Mucosa of rectum (tissue), 2 donors: ENCODE measurements around the gene SYT1.

Source experiments
- H3K27ac ChIP-seq, 2 donors: one replicate each; pipeline ENCODE4 v1.7.0; 2013; ENCODE audit warnings: inconsistent platforms in 2 of 2, low read depth in 2 of 2, low read length in 2 of 2
- H3K27me3 ChIP-seq, 2 donors: one replicate each; pipeline ENCODE4 v1.7.0; 2013; ENCODE audit warnings: low read length in 2 of 2; ENCODE audit not compliant: control insufficient read depth in 2 of 2, insufficient read depth in 2 of 2
- H3K36me3 ChIP-seq, 2 donors: one replicate each; pipeline ENCODE4 v1.7.0; 2013; ENCODE audit warnings: low read length in 2 of 2; ENCODE audit not compliant: control insufficient read depth in 2 of 2, insufficient read depth in 2 of 2
- H3K4me1 ChIP-seq, 2 donors: one replicate each; pipeline ENCODE4 v1.7.0; 2013; ENCODE audit warnings: low read length in 2 of 2, mild to moderate bottlenecking in 1 of 2; ENCODE audit not compliant: control insufficient read depth in 2 of 2, insufficient read depth in 2 of 2
- H3K4me3 ChIP-seq, 2 donors: one replicate each; pipeline ENCODE4 v1.7.0; 2013; ENCODE audit warnings: low read length in 2 of 2
- H3K9ac ChIP-seq, 2 donors: one replicate each; pipeline ENCODE4 v1.7.0; 2013; ENCODE audit warnings: low read length in 2 of 2, low read depth in 1 of 2, mild to moderate bottlenecking in 1 of 2
- H3K9me3 ChIP-seq, 2 donors: one replicate each; pipeline ENCODE4 v1.7.0; 2013; ENCODE audit warnings: low read length in 2 of 2; ENCODE audit not compliant: control insufficient read depth in 2 of 2
- donor health status: healthy.
- donor health status: Normal muscosa, but diverticular disease.

The SYT1 gene

DNA sequence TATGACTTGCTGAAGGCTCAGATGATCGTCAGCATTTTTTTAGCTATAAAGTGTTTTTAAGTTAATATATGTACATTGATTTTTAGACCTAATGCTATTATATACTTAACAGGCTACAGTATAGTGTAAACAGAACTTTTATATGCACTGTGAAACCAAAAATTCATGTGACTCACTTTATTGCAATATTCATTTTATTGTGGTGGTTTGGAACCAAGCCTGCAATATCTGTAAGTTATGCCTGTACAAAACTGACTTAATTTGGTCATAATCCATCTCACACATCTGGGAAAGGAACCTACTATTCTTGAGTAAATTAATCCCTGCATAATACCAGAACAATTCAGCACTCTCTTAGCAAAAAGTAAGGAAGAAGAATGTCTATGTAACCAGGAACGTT lies 390.7 kb downstream of the SYT1 start:
- no peaks in the 10 kb centered on the region for H3K9me3 ChIP-seq
- H3K27me3 ChIP-seq = no peaks in the 10 kb centered on the region
- no peaks in the 10 kb centered on the region for H3K4me1 ChIP-seq
- H3K9ac ChIP-seq = no peak overlapping the region
- H3K27ac ChIP-seq = no peak overlapping the region
- H3K36me3 ChIP-seq = no peaks in the 10 kb centered on the region
- no peak overlapping the region for H3K4me3 ChIP-seq

GRCh38 chr12:79260923-79261322 lies 396.3 kb downstream of the SYT1 start:
- H3K27ac ChIP-seq = no peak overlapping the region
- H3K36me3 ChIP-seq = no peaks in the 10 kb centered on the region
- H3K9ac ChIP-seq = no peak overlapping the region
- no peaks in the 10 kb centered on the region for H3K27me3 ChIP-seq
- H3K4me1 ChIP-seq = no peaks in the 10 kb centered on the region
- H3K4me3 ChIP-seq = no peak overlapping the region
- H3K9me3 ChIP-seq = no peaks in the 10 kb centered on the region

GRCh38 chr12:79262938-79263337 lies 398.4 kb downstream of the SYT1 start:
- no peaks in the 10 kb centered on the region for H3K27me3 ChIP-seq
- H3K9me3 ChIP-seq = no peaks in the 10 kb centered on the region
- H3K27ac ChIP-seq = no peak overlapping the region
- no peaks in the 10 kb centered on the region for H3K36me3 ChIP-seq
- H3K4me1 ChIP-seq = no peaks in the 10 kb centered on the region
- no peak overlapping the region for H3K9ac ChIP-seq
- no peak overlapping the region for H3K4me3 ChIP-seq

DNA sequence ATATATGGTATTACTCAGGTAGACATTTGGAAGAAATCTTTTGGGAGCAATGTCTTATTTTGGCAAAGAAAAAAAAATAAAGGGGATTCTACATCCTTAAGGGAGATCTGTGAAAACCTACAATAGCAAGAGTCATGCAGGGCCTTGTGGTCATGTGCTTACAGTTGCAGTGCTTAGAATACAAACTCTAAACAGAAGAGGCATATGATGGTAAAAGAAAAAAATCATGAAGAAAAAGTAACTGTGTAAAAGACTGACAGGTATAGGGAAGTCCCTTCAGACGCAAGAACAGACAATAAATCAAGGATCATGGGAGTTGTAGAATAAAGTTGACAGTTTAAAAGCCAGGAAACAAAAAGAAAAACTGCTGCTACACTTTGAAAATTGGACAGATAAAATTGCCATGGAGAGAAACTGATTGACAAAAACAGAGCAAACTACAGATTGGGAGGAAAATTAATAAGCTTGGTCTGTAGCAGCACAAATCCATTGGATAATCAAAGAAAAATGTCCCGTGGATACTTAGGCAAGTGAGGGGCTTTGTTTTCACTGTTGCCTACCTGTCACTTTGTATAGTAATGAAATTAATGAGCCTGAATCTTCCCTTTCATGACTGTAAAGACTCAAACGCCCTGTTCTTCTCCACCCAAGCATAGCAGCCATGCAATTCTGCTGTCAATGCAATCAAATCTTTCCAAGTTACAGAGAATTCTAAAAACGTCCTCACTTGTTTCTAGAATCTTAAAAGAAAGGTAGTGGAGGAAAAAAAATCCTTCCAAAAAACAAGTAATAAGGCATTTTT lies 402.0 kb downstream of the SYT1 start:
- no peak overlapping the region for H3K9ac ChIP-seq
- no peak overlapping the region for H3K27ac ChIP-seq
- no peak overlapping the region for H3K4me3 ChIP-seq
- H3K27me3 ChIP-seq = no peaks in the 10 kb centered on the region
- no peaks in the 10 kb centered on the region for H3K9me3 ChIP-seq
- H3K36me3 ChIP-seq = no peaks in the 10 kb centered on the region
- no peaks in the 10 kb centered on the region for H3K4me1 ChIP-seq

DNA sequence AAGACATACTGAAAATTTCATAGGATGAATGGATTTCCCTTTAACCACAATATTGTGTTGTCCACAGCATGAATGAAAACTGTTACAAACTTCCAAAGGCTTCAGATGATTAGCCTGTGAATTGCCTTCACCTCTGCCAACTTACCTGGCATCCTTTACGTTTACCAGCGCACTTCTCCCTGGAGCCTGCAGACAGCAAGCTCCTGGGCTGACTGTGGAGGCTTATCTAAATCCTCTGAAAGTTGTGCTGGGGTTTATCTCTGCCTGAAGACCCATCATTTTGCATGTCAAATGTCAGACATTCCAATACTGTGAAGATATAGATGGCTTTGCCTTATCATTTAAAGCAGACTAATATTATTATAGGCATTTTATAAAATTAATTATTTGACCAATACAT lies 403.0 kb downstream of the SYT1 start:
- Histone ChIP-seq H3K9me3 (no peaks in the 10 kb centered on the region), H3K9ac (no peak overlapping the region)

GRCh38 chr12:79274501-79275064 lies 410.0 kb downstream of the SYT1 start:
- H3K36me3 ChIP-seq = no peaks in the 10 kb centered on the region
- no peaks in the 10 kb centered on the region for H3K9me3 ChIP-seq
- H3K4me3 ChIP-seq = no peak overlapping the region
- no peaks in the 10 kb centered on the region for H3K27me3 ChIP-seq
- H3K4me1 ChIP-seq = no peaks in the 10 kb centered on the region
- no peak overlapping the region for H3K27ac ChIP-seq
- no peak overlapping the region for H3K9ac ChIP-seq

More for the DNA sequence above, 403.0 kb downstream of the SYT1 start:
- Histone ChIP-seq H3K4me1 (no peaks in the 10 kb centered on the region), H3K27ac (no peak overlapping the region), H3K4me3 (no peak overlapping the region), H3K36me3 (no peaks in the 10 kb centered on the region), H3K27me3 (no peaks in the 10 kb centered on the region)

GRCh38 chr12:79275631-79276030 lies 411.1 kb downstream of the SYT1 start:
- Histone ChIP-seq H3K9ac (no peak overlapping the region), H3K9me3 (no peaks in the 10 kb centered on the region), H3K27ac (no peak overlapping the region), H3K4me1 (no peaks in the 10 kb centered on the region), H3K36me3 (no peaks in the 10 kb centered on the region), H3K27me3 (no peaks in the 10 kb centered on the region), H3K4me3 (no peak overlapping the region)

GRCh38 chr12:79283364-79283763 lies 418.8 kb downstream of the SYT1 start:
- H3K36me3 ChIP-seq = no peaks in the 10 kb centered on the region
- H3K9ac ChIP-seq = no peak overlapping the region
- H3K27ac ChIP-seq = no peak overlapping the region
- no peaks in the 10 kb centered on the region for H3K27me3 ChIP-seq
- H3K4me3 ChIP-seq = no peak overlapping the region
- no peaks in the 10 kb centered on the region for H3K4me1 ChIP-seq
- no peaks in the 10 kb centered on the region for H3K9me3 ChIP-seq

DNA sequence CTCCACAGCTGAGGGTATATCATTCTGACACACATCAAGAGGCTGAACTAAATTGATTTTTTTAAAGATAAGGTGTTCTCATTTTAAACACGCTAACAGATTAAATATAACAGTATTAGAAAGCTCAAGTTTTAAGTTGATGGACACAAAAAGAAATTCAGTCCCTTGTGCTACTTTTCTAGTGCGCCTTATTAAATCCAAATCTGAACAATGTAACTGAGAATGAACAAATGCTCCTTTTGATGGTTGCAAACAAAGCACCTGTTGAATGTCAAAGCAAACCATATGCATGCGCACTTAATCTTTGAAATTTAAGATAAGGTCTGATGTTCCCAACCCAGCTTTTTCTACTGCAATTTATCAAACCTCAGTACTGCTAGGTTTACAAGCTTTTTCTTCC lies 424.3 kb downstream of the SYT1 start:
- Histone ChIP-seq H3K9me3 (no peaks in the 10 kb centered on the region), H3K27ac (no peak overlapping the region), H3K9ac (no peak overlapping the region), H3K27me3 (no peaks in the 10 kb centered on the region), H3K4me1 (no peaks in the 10 kb centered on the region), H3K4me3 (no peak overlapping the region), H3K36me3 (no peaks in the 10 kb centered on the region)

- Histone ChIP-seq H3K9me3 (no peaks in the 10 kb centered on the region), H3K27ac (no peak overlapping the region), H3K36me3 (no peaks in the 10 kb centered on the region), H3K4me1 (no peaks in the 10 kb centered on the region), H3K27me3 (no peaks in the 10 kb centered on the region), H3K4me3 (no peak overlapping the region), H3K9ac (no peak overlapping the region)
Observed at GRCh38 chr12:79291711-79292110, 427.1 kb downstream of the SYT1 start.
